Endothelial cell of umbilical vein (primary cell): ENCODE measurements around the gene PLA2G6. TPM values are rescaled to one million over a fixed set of nuclear protein-coding genes. Genes with fewer than 3 reads are reported as not detected.

ENCODE experiments used
- BruUV-seq: library from RNA; stranded (reverse); fragments of 400-500 nt; replicated peaks from 2 replicates; lab custom pipeline; 2021; lab: Mats Ljungman, UMichigan
- CTCF ChIA-PET: fragments of 300-600, 350-600 bp; sonication (Branson Sonifier 250); formaldehyde crosslinking; loops from one replicate; lab custom pipeline; 2021; ENCODE audit warnings: antibody characterized with exemption, inconsistent platforms; lab: Charles Lee
- POLR2A ChIA-PET: fragments of 300-600, 350-600 bp; sonication (Branson Sonifier 250); formaldehyde crosslinking; loops from one replicate; lab custom pipeline; 2021; ENCODE audit warnings: antibody characterized with exemption, inconsistent platforms; lab: Charles Lee
- DNase-seq: peaks from one replicate; pipeline ENCODE4 v3.0.0-alpha.2; 2011; ENCODE audit warnings: low read depth, low spot score
- FAIRE-seq: peaks from 2 replicates; lab custom pipeline; 2011; peaks lifted over from hg19 to GRCh38; lab: Jason Lieb, UNC
- H2AFZ ChIP-seq: 2 replicates; pipeline ENCODE4 v1.6.0; 2012; ENCODE audit warnings: low read depth, low read length, control low read depth, inconsistent platforms
- H3K27ac ChIP-seq: 2 replicates; pipeline ENCODE4 v1.5.1; 2011; ENCODE audit warnings: low read depth, mild to moderate bottlenecking, control low read depth, low read length, moderate library complexity; ENCODE audit not compliant: insufficient read depth
- H3K27me3 ChIP-seq, 2 experiments: 2 replicates each; pipeline versions ENCODE4 v1.6.0 to v1.6.1; 2011; ENCODE audit warnings: low read length in 2 of 2, mixed read lengths in 1 of 2; ENCODE audit not compliant: control insufficient read depth in 2 of 2, insufficient read depth in 2 of 2
- H3K36me3 ChIP-seq, 2 experiments: 2 replicates in 1 of 2; 3 replicates in 1 of 2; pipeline ENCODE4 v1.5.1; 2011; ENCODE audit warnings: low read length in 2 of 2, mild to moderate bottlenecking in 1 of 2, moderate library complexity in 1 of 2; ENCODE audit not compliant: control insufficient read depth in 2 of 2, insufficient read depth in 2 of 2; ENCODE audit errors: extremely low read depth in 1 of 2
- H3K4me1 ChIP-seq: 3 replicates; pipeline ENCODE4 v1.5.1; 2011; ENCODE audit warnings: mild to moderate bottlenecking, low read length; ENCODE audit not compliant: control insufficient read depth, insufficient read depth; ENCODE audit errors: extremely low read depth
- H3K4me2 ChIP-seq: 2 replicates; pipeline ENCODE4 v1.6.1; 2011; ENCODE audit warnings: low read length, control low read depth, mixed read lengths; ENCODE audit not compliant: insufficient read depth
- H3K4me3 ChIP-seq, 3 experiments: fragments of 200-600 bp in 1 of 3; sonication (generic), shearing (Covaris generic) in 1 of 3; replicated peaks in 1 of 3; 2 replicates each; pipeline ENCODE4 v1.5.1; 2011 to 2016; ENCODE audit warnings: control low read depth in 3 of 3, low read length in 3 of 3, mild to moderate bottlenecking in 2 of 3, inconsistent platforms in 1 of 3, low read depth in 1 of 3, moderate library complexity in 1 of 3; ENCODE audit not compliant: insufficient read depth in 1 of 3
- H3K79me2 ChIP-seq: 2 replicates; pipeline ENCODE4 v1.6.0; 2012; ENCODE audit warnings: low read length, inconsistent platforms; ENCODE audit not compliant: control insufficient read depth, insufficient read depth
- H3K9ac ChIP-seq: replicated peaks from 2 replicates; pipeline ENCODE3; 2011; ENCODE audit warnings: low read length, control low read depth; ENCODE audit not compliant: insufficient read depth; ENCODE audit errors: extremely low read depth
- H3K9me1 ChIP-seq: replicated peaks from 3 replicates; pipeline ENCODE4 v1.6.0; 2011; ENCODE audit warnings: mild to moderate bottlenecking, low read length; ENCODE audit not compliant: control insufficient read depth, insufficient read depth; ENCODE audit errors: extremely low read depth
- H3K9me3 ChIP-seq: replicated peaks from 2 replicates; pipeline ENCODE4 v1.5.1; 2012; ENCODE audit warnings: low read length, inconsistent platforms; ENCODE audit not compliant: control insufficient read depth, insufficient read depth
- H4K20me1 ChIP-seq: replicated peaks from 2 replicates; pipeline ENCODE3; 2011; ENCODE audit warnings: mild to moderate bottlenecking, low read length; ENCODE audit not compliant: control insufficient read depth, insufficient read depth; ENCODE audit errors: extremely low read depth
- FOS ChIP-seq: IDR thresholded peaks from 2 replicates; pipeline ENCODE4 v1.6.1; 2011; ENCODE audit warnings: mild to moderate bottlenecking, low read length, moderate library complexity, borderline replicate concordance; ENCODE audit not compliant: insufficient read depth
- JUN ChIP-seq: IDR thresholded peaks from 2 replicates; pipeline ENCODE4 v1.6.1; 2011; ENCODE audit warnings: borderline replicate concordance, low read depth; ENCODE audit not compliant: insufficient read length, insufficient read depth
- MYC ChIP-seq: IDR thresholded peaks from one replicate; pipeline ENCODE4 v1.6.1; 2011; ENCODE audit warnings: mild to moderate bottlenecking, low read depth, low read length
- POLR2A ChIP-seq: IDR thresholded peaks from 2 replicates; pipeline ENCODE4 v1.6.1; 2012; ENCODE audit warnings: low read depth, mild to moderate bottlenecking, control low read depth, low read length
- POLR2AphosphoS5 ChIP-seq: IDR thresholded peaks from 2 replicates; pipeline ENCODE4 v1.6.1; 2012; ENCODE audit warnings: low read depth, mild to moderate bottlenecking, control low read depth, low read length, moderate library complexity; ENCODE audit not compliant: insufficient read depth
- dilution Hi-C: fragments of 300-500 bp; cut with MboI; formaldehyde crosslinking; loops from one replicate; pipeline ENCODE4 v1.15.0; 2019; ENCODE audit warnings: low sequenced_read_pairs; ENCODE audit not compliant: extremely low pct_ligation_motif_present
- intact Hi-C: fragments of 100-400 bp; cut with micrococcal nuclease; formaldehyde crosslinking; loops from one replicate; pipeline ENCODE4 v1.10.0; 2022
- polyA plus RNA-seq, 4 experiments: library from polyadenylated mRNA; depleted of rRNA in 3 of 4; stranded (reverse) in 3 of 4; unstranded in 1 of 4; fragments of >200 nt; gene quantifications; 2 replicates each; pipeline versions ENCODE4 v1.2.1 to v1.2.3, GENCODE V29; 2011 to 2012; ENCODE audit warnings: missing spikeins in 1 of 4
- total RNA-seq: library from RNA; stranded (reverse); gene quantifications from 2 replicates; pipeline ENCODE4 v1.2.3, GENCODE V29; 2021
- TF ChIP-seq, protein P1 (sequence below), 2 donors: IDR thresholded peaks; 1 replicate in 1 of 2; 2 replicates in 1 of 2; pipeline ENCODE4 v1.5.1; 2011; ENCODE audit warnings: low read length in 2 of 2, mild to moderate bottlenecking in 2 of 2, moderate library complexity in 2 of 2, control low read depth in 1 of 2, inconsistent platforms in 1 of 2, low read depth in 1 of 2; ENCODE audit not compliant: insufficient read depth in 1 of 2; ENCODE audit errors: extremely low read depth in 1 of 2
- TF ChIP-seq, protein P2 (sequence below): IDR thresholded peaks from 2 replicates; pipeline ENCODE4 v1.6.1; 2011; ENCODE audit not compliant: insufficient read depth, insufficient read length

The PLA2G6 gene
- total and polyA plus RNA-seq, 2 donors (not counting 3 experiments of a cell fraction or from before 2014, with no cell fraction given): 6.6 to 10.3 TPM

DNA sequence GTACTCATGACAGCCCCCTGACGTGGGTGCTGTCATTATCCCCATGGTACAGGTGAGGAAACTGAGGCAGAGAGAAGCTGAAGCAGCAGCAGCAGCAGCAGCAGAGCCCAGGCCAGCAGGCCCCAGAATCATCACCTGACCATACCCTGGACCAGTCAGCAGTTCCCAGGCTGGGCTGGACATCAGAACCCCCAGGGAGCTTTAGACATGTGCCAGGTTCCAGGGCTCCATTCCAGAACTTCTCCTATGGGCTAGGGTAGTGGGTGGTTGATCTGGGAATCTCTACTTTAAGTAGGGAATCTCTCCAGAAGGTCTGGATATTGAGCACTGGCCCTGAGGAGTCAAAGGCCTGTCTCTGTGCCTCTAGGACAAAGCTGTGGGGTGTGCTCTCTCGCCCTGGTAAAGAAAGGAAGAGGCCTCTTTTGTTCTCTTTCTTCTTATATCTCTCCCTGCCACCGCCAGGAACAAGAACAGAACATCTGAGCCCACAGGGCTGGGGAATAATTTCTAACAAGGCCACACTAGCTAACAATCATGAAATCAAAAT lies 46.8 kb upstream of the PLA2G6 start:
- H3K36me3 ChIP-seq: peaks cover 4 to 34% of the 10 kb centered on the region in 2 experiments
- TF ChIP-seq, protein P1, sequence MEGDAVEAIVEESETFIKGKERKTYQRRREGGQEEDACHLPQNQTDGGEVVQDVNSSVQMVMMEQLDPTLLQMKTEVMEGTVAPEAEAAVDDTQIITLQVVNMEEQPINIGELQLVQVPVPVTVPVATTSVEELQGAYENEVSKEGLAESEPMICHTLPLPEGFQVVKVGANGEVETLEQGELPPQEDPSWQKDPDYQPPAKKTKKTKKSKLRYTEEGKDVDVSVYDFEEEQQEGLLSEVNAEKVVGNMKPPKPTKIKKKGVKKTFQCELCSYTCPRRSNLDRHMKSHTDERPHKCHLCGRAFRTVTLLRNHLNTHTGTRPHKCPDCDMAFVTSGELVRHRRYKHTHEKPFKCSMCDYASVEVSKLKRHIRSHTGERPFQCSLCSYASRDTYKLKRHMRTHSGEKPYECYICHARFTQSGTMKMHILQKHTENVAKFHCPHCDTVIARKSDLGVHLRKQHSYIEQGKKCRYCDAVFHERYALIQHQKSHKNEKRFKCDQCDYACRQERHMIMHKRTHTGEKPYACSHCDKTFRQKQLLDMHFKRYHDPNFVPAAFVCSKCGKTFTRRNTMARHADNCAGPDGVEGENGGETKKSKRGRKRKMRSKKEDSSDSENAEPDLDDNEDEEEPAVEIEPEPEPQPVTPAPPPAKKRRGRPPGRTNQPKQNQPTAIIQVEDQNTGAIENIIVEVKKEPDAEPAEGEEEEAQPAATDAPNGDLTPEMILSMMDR (IDR thresholded peaks at IDR 0.05; ENCODE audit: extremely low read depth in 1 of 2, insufficient read depth in 1 of 2, low read depth in 1 of 2, low read length in 2 of 2): no peak
- TF ChIP-seq MYC: no peak
- TF ChIP-seq, protein P2, sequence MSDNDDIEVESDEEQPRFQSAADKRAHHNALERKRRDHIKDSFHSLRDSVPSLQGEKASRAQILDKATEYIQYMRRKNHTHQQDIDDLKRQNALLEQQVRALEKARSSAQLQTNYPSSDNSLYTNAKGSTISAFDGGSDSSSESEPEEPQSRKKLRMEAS: no peak
- TF ChIP-seq FOS: no peak
- no peak for TF ChIP-seq POLR2A
- TF ChIP-seq JUN: no peak
- TF ChIP-seq POLR2AphosphoS5: no peak
- POLR2A ChIA-PET: no interaction called here

More for the DNA sequence above, 46.8 kb upstream of the PLA2G6 start:
- peak overlapping the region; percentile 74 for H3K9ac ChIP-seq
- CTCF ChIA-PET: interaction anchor here (0.5 to 3.6 kb wide), 10 partner anchors 10 to 176 kb away, joined by 3 to 44 read pairs (median 6); partner anchors contain the start of gene MAFF
- H3K27ac ChIP-seq: peak overlapping the region; percentile 98
- no peaks in the 10 kb centered on the region for H3K9me3 ChIP-seq
- no peak overlapping the region for H2AFZ ChIP-seq
- peak overlapping the region; percentile 15 for H3K4me2 ChIP-seq
- TSS peak; percentile 81 for BruUV-seq
- H3K9me1 ChIP-seq: no peaks in the 10 kb centered on the region
- dilution Hi-C loops: no loop called here
- FAIRE-seq (no peak), DNase-seq (no peak)
- no peaks in the 10 kb centered on the region for H3K27me3 ChIP-seq
- no peaks in the 10 kb centered on the region for H4K20me1 ChIP-seq
- peaks cover 40% of the 10 kb centered on the region for H3K4me1 ChIP-seq
- no peaks in the 10 kb centered on the region for H3K79me2 ChIP-seq
- intact Hi-C loops: loop anchor here (1.0 to 2.0 kb wide), 3 partner anchors 10 to 56 kb away; no protein-coding TSS in a partner anchor
- H3K4me3 ChIP-seq: no peak overlapping the region
